Measurements from ENCODE around the gene UBASH3A. TPM values are rescaled to one million over a fixed set of nuclear protein-coding genes. Genes with fewer than 3 reads are reported as not detected.

UBASH3A gene
- total RNA-seq, 1 experiment from 2014 or later: 0.07 TPM

GRCh38 chr21:42404539-42404938 is 837 bp downstream of the UBASH3A start:
- intact Hi-C loops (cut with micrococcal nuclease): no loop called here
- ATAC-seq (no peak), DNase-seq (ENCODE audit: low read depth, low spot score) (no peak)
- Histone ChIP-seq H3K9ac (ENCODE audit: low read length) (no peak overlapping the region), H3K9me2 (ENCODE audit: insufficient read depth) (no peaks in the 10 kb centered on the region), H3K4me3 (replicated peaks in 1 of 2; ENCODE audit: low read depth in 1 of 2, low read length in 2 of 2) (no peak overlapping the region), H3K4me1 (ENCODE audit: control insufficient read depth in 1 of 2, insufficient read depth in 2 of 2, low read length in 2 of 2) (no peaks in the 10 kb centered on the region), H4K20me1 (ENCODE audit: insufficient read depth) (no peaks in the 10 kb centered on the region), H2AFZ (ENCODE audit: low read depth, low read length, poor library complexity, severe bottlenecking) (no peak overlapping the region), H3K27me3 (ENCODE audit: insufficient read depth, low read length) (no peaks in the 10 kb centered on the region), H3K27ac (ENCODE audit: low read depth, low read length) (no peak overlapping the region), H3K9me3 (ENCODE audit: control insufficient read depth in 1 of 2, insufficient read depth in 1 of 2, low read depth in 1 of 2, low read length in 2 of 2) (no peaks in the 10 kb centered on the region), H3K36me3 (ENCODE audit: control insufficient read depth in 1 of 2, insufficient read depth in 2 of 2, low read length in 2 of 2) (no peaks in the 10 kb centered on the region), H3K4me2 (ENCODE audit: low read length) (no peak overlapping the region), H3K79me2 (ENCODE audit: insufficient read depth, low read length) (no peaks in the 10 kb centered on the region)
- RAD21 ChIA-PET (ENCODE audit: low non-redundant PET in 1 of 2, low total read pairs in 2 of 2, uncharacterized antibody in 2 of 2, unreplicated experiment in 2 of 2): no interaction called here
- no TSS peak for BruUV-seq (replicated peaks)
- POLR2A ChIA-PET: no interaction called here
- CTCF ChIA-PET: interaction anchor here (1.1 to 2.1 kb wide), 2 partner anchors 11 to 23 kb away, joined by 3 to 7 read pairs; no protein-coding TSS in a partner anchor
- no peak for TF ChIP-seq ZNF274 (IDR thresholded peaks at IDR 0.05; ENCODE audit: low read depth, low read length)
- no peak for TF ChIP-seq ELF1 (IDR thresholded peaks at IDR 0.05; ENCODE audit: borderline replicate concordance, low read depth)

DNA sequence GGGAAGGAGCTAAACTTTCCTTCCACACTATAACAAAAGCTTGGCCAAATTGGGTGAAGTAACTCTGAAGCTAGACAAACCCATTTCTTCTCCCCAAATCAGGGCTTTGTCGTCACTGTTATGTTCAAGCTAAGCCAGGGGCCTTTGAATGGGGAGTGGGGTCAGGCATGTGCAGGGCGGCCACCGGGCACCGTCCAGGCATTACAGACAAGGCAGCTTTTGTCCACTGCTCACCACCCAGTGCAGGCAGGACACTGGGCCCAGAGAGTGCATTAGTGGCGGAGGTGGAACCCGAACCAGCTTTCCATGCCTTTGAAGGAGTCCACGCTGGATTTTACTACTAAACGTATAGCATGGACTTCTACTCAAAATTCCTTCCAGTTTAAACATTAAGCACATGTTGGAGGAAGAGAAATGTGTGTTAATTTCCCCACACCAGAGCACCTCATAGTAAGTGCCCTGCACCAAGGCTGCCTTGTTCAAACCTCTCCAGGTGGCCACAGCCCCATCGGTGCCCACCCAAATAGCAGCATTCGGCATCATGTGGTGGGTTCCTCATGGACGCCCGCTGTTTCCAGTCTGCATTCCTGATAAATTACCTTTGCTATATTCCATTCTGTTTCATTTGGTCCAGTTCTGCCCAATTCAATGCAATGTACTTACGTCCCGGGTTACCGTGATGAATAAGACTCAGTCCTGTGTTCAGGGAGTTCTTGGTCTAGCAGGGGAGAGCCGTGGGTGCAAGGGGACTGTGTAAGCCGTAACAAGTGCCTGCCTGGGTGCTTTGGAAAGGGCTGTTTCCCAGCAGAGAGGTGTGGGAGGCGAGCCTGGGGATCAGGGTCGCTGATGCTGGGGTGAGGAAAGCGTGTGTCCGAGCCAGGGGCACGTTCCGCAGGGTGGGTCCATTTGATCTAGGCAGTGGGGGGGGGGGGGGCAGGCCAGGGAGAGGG is 1.6 kb downstream of the UBASH3A start:
- intact Hi-C loops (cut with micrococcal nuclease): no loop called here
- ChIA-PET CTCF (interaction anchor here (1.1 to 2.1 kb wide), 2 partner anchors 12 to 24 kb away, joined by 3 to 7 read pairs; no protein-coding TSS in a partner anchor), POLR2A (no interaction called here), RAD21 (ENCODE audit: low non-redundant PET in 1 of 2, low total read pairs in 2 of 2, uncharacterized antibody in 2 of 2, unreplicated experiment in 2 of 2) (interaction anchor here in 1 of 2 experiments (0.7 kb wide), 1 partner anchor 108 kb away, joined by 3 read pairs; the partner anchor contains the start of gene SLC37A1)
- Histone ChIP-seq H3K79me2 (ENCODE audit: insufficient read depth, low read length) (no peaks in the 10 kb centered on the region), H3K9me3 (ENCODE audit: control insufficient read depth in 1 of 2, insufficient read depth in 1 of 2, low read depth in 1 of 2, low read length in 2 of 2) (no peaks in the 10 kb centered on the region), H2AFZ (ENCODE audit: low read depth, low read length, poor library complexity, severe bottlenecking) (no peak overlapping the region), H3K4me2 (ENCODE audit: low read length) (no peak overlapping the region), H3K4me3 (replicated peaks in 1 of 2; ENCODE audit: low read depth in 1 of 2, low read length in 2 of 2) (no peak overlapping the region), H4K20me1 (ENCODE audit: insufficient read depth) (no peaks in the 10 kb centered on the region), H3K36me3 (ENCODE audit: control insufficient read depth in 1 of 2, insufficient read depth in 2 of 2, low read length in 2 of 2) (no peaks in the 10 kb centered on the region), H3K27ac (ENCODE audit: low read depth, low read length) (no peak overlapping the region), H3K4me1 (ENCODE audit: control insufficient read depth in 1 of 2, insufficient read depth in 2 of 2, low read length in 2 of 2) (no peaks in the 10 kb centered on the region), H3K9me2 (ENCODE audit: insufficient read depth) (no peaks in the 10 kb centered on the region), H3K9ac (ENCODE audit: low read length) (no peak overlapping the region), H3K27me3 (ENCODE audit: insufficient read depth, low read length) (no peaks in the 10 kb centered on the region)
- TF ChIP-seq CEBPB (IDR thresholded peaks at IDR 0.05; ENCODE audit: low read depth) (no peak), CTCF (IDR thresholded peaks at IDR 0.05 in 2 of 3, conservative IDR thresholded peaks at IDR 0.05 in 1 of 3; ENCODE audit: borderline replicate concordance in 1 of 3, insufficient read depth in 1 of 3, low read depth in 2 of 3, low read length in 2 of 3) (no peak), MAX (IDR thresholded peaks at IDR 0.05) (no peak), TCF7L2 (IDR thresholded peaks at IDR 0.05; ENCODE audit: borderline replicate concordance, extremely low read depth, insufficient read depth, insufficient read length) (no peak), ELF1 (IDR thresholded peaks at IDR 0.05; ENCODE audit: borderline replicate concordance, low read depth) (no peak), EGR1 (IDR thresholded peaks at IDR 0.05; ENCODE audit: low read depth) (no peak), SP1 (IDR thresholded peaks at IDR 0.05; ENCODE audit: low read depth) (no peak), ATF3 (IDR thresholded peaks at IDR 0.05) (no peak), FOSL1 (IDR thresholded peaks at IDR 0.05; ENCODE audit: low read depth) (no peak)
- TF ChIP-seq, protein P1, sequence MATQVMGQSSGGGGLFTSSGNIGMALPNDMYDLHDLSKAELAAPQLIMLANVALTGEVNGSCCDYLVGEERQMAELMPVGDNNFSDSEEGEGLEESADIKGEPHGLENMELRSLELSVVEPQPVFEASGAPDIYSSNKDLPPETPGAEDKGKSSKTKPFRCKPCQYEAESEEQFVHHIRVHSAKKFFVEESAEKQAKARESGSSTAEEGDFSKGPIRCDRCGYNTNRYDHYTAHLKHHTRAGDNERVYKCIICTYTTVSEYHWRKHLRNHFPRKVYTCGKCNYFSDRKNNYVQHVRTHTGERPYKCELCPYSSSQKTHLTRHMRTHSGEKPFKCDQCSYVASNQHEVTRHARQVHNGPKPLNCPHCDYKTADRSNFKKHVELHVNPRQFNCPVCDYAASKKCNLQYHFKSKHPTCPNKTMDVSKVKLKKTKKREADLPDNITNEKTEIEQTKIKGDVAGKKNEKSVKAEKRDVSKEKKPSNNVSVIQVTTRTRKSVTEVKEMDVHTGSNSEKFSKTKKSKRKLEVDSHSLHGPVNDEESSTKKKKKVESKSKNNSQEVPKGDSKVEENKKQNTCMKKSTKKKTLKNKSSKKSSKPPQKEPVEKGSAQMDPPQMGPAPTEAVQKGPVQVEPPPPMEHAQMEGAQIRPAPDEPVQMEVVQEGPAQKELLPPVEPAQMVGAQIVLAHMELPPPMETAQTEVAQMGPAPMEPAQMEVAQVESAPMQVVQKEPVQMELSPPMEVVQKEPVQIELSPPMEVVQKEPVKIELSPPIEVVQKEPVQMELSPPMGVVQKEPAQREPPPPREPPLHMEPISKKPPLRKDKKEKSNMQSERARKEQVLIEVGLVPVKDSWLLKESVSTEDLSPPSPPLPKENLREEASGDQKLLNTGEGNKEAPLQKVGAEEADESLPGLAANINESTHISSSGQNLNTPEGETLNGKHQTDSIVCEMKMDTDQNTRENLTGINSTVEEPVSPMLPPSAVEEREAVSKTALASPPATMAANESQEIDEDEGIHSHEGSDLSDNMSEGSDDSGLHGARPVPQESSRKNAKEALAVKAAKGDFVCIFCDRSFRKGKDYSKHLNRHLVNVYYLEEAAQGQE (IDR thresholded peaks at IDR 0.05; ENCODE audit: low read depth): no peak
- no TSS peak for BruUV-seq (replicated peaks)
- ATAC-seq: no peak
- DNase-seq (ENCODE audit: low read depth, low spot score): no peak

All from HCT116 (cell line).